Activated gamma-delta T cell (primary cell): ENCODE measurements around the gene NRAP.
A peak's percentile ranks its signal among the peaks of the same experiment; 100 is the strongest.
"Not testable (repeated sequence)": the region's sequence is repeated elsewhere in the genome, so short reads cannot be mapped to it uniquely, and the experiment has no call there.

ENCODE experiments used
- DNase-seq: peaks from one replicate; lab custom pipeline; 2025; lab: John Stamatoyannopoulos, UW

Gene NRAP

GRCh38 chr10:113680190-113681111 lies 16.6 kb upstream of the NRAP start:
- no peak for DNase-seq

DNA sequence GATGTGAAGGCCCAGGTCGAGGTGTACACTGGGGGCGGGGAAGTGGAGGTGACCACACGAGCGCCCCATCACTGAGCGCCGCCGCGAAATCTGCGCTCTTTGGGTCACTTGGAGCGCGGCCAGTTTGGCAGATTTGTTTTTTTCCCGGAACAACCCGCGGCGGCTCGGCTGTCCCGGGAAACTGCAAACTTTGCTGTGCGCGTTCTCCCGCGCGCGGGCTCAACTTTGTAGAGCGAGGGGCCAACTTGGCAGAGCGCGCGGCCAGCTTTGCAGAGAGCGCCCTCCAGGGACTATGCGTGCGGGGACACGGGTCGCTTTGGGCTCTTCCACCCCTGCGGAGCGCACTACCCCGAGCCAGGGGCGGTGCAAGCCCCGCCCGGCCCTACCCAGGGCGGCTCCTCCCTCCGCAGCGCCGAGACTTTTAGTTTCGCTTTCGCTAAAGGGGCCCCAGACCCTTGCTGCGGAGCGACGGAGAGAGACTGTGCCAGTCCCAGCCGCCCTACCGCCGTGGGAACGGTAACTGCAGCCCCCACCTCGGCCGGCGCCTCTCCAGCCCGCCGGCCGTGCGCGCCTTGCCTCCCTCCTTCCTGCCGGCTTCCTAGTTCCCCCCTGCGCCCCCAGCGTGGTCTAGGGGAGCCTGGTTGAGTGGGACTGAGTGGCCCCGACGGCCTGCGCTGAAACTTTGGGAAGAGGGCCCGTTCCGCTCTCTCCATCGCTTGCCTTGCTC lies 15.8 kb upstream of the NRAP start, which contains the start of gene CASP7:
CASP7 (plus strand) TSS at position 450 of the 727 bp plus-strand sequence. CDS start 17,582 bp downstream, outside the sequence.
- peak; percentile 65 for DNase-seq

DNA sequence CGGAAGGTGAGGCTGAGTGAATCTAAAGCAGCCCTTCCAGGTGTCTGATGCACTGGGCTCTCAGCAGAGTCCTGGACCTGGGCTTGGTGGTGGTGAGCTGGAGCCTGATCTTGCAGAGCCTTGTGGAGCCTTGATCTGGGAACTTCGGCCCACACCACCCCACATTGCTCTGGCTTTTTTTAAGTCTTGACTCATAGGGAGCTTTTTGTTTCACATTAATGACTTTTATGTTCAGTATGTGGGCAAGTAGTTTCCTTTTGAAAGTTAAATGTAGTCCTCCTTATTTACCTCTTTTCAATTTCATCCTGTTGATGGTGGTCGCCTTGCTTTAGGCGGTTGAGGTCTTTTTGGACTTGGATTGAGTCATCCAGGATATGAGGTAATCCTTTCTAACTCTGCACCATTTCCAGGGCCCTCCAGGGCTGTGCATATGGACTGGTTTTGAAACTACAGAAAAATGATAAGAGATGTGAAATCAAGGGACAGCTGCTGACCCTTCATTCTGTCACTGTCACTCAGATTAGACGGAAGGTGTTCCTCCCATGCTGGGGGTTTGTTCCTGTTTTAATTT lies 2.9 kb upstream of the NRAP start:
- no peak for DNase-seq

- no peak for DNase-seq
Measured at GRCh38 chr10:113665806-113666354, 2.0 kb upstream of the NRAP start.

- no peak for DNase-seq
Measured at GRCh38 chr10:113665352-113665751, 1.5 kb upstream of the NRAP start.

GRCh38 chr10:113663142-113663541 lies 699 bp downstream of the NRAP start:
- no peak for DNase-seq

DNA sequence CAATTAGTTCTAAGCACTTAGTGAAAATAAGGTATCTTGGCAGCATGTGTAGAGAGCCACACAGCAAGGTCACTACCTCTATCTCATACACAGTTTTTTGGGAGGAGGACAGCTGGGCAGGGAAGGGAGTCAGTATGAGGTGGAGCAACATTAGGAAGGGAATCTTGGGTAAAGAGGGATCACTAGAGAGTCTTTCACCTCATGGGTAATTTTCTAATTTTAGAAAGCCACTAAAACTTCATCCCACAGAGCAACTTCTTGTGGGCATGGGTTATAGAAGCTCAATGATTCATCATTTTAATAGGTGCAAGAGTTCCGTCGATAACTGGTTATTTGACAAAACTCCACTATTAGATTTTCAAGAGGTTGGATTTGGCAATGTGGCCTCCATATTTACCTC lies 2.5 kb downstream of the NRAP start:
- no peak for DNase-seq

DNA sequence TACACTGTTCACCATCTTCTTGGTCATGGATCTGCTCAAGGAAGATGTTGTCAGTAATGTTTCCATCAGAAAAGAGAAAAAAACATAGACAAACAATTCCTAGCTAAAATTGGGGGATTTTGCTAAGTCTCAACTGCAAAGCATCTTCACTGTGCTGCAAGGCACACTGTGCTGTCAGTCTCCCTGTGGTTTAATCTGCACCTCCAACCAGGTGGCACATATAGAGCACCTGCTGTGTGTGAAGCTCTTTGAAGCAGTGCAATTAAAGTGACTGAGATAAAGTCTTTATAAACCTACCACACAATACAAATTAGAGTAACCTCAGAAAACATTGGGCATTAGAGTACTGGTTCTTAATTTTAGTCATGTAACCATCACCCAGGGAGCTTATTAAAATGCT lies 6.3 kb downstream of the NRAP start:
- no peak for DNase-seq

- DNase-seq: no peak
Measured at GRCh38 chr10:113656896-113657295, 6.9 kb downstream of the NRAP start.

GRCh38 chr10:113652456-113652855 lies 11.4 kb downstream of the NRAP start:
- not testable (repeated sequence) for DNase-seq

- DNase-seq: no peak
Measured at GRCh38 chr10:113651898-113652297, 11.9 kb downstream of the NRAP start.

GRCh38 chr10:113651021-113651420 lies 12.8 kb downstream of the NRAP start:
- DNase-seq: no peak

DNA sequence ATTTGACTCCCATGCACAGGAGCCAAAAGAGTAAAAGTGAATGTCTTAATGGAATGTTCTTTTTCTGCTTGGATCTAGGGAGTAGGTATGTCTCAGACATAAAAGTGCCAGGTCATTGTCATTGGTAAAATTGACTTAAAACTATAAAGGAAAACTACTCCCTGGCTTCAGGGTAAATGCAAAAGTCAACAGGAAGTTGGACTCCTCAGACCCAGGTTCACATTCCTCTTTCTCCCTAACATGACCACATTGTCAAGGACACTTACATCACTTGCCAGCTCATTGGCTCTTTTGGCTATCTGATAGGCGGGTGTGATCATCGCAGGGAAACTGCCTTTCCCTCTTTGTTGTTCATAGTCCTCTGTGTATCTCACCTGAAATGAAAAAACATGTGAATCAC lies 13.7 kb downstream of the NRAP start:
- no peak for DNase-seq

DNA sequence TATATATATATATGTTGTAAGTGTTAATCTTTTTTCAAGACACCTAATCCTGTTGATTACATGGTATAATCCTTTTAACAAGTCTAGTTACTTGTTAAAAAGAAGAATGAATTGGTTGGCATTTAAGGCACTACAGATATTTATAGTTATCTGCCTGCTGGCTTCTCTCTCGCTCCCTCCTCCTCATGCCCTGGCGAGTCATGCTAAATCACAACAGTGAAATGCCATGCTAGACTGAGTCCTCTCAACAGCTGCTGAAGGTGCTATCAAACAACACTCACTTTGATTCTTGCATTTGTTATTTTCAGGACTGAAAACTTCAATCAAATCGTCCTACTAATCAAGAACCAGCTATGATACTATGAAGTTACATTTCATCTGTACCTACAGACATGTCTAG lies 15.4 kb downstream of the NRAP start:
- no peak for DNase-seq

GRCh38 chr10:113647812-113648211 lies 16.0 kb downstream of the NRAP start:
- no peak for DNase-seq

DNA sequence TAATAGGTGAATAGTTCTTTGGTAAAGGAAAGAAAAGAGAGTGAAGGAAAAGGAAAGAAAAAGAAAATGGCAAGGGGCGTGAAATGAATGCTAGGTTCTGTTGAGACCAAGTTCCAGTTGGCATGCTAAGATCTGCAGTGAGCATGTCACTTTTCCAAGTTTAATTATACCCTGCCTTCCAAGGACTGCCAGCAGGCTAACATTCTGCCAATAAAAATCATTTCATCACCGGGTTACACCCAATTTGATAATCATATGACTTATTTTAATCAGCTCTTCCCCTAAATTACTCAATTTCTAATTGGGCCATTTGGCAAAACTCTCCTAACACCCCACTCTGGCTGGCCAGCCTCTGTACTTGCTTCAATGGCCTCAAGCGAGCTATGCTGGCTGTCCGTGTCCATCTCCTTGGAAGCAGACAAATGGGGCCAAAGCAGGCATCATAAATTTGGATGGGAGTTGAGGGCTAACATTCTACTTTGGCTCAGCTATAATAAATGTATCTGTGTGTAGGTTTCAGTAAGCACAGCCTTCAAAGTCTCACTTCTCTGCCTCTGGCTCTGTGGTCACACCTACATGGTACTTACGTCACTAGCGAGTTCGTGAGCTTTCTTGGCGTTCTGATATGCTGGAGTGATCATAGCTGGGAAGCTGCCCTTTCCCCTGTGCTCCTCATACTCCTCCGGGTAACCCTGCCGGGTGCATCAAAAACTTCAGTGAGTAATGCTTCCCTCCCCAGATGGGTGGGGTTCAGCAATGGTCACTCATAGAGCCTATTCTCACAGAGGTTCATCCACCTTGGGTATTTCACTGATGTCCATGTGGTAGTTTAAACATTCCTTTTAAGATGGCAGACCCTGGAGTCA lies 17.3 kb downstream of the NRAP start:
- no peak for DNase-seq

DNA sequence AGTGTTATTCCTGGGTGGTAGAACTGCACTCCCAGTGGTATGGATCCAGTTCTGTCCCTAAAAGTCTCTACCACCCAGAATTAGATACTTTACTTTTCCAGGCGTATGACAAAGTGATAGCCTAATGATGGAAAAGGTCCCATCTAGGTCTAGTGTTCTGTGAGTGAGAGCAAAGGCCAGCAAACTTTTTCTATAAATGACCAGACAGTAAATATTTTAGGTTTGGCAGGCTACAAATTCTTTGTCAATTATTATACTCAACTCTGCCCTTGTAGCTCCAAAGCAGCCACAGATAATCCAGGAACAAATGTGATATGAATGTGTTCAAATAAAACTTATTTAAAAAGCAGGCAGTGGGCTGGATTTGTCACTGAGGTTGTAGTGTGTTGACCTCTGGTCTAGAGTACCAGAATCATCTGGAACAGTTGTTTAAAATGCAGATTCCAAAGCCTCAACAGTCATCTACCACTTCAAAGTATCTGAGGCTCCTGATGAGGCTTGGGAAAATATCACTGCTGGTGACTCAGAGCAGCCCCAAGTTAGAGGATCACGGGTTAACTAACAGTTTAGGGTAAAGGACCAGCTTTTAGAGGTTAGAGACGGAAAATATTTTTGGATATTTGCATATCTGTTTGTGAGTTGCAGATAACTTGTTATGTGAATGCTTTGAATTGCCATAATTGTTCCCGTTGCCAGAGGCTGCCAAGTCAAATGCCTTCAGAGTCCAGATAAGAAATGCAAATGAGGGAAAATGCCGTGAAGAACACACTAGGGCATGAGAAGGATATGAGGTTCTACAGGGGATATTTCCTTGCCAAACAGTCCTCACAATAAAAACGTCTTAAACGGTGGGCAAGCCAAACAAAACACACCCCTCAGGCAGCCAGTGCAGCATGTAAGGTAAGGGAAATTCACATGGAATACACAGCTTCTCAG lies 19.4 kb downstream of the NRAP start:
- no peak for DNase-seq

- no peak for DNase-seq
Measured at GRCh38 chr10:113643183-113643582, 20.7 kb downstream of the NRAP start.

- no peak for DNase-seq
Measured at GRCh38 chr10:113641702-113642101, 22.1 kb downstream of the NRAP start.

DNA sequence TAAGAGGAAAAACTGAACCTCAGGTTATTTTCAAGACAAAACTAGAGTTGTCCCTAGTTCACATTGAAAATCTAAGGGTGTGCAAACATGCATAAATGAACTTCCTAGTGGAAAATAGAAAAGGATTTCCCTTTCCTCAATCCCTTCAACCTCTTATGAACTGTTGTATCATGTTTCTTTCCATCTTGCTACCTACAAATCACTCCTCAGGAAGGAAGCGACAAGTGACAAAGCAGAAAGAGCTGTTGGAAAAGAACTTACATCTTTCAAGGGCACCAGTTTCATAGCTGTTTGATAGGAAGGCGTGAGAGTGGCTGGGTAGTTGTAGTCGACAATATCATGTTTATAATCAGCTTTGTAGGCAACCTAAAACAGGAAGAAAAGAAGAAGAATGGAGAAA lies 23.9 kb downstream of the NRAP start:
- DNase-seq: no peak
